GM10847 (cell line): Measurements from ENCODE around the gene MUS81.

ENCODE experiments used
- POLR2A ChIP-seq: IDR thresholded peaks from 2 replicates; pipeline ENCODE4 v1.6.1; 2011; ENCODE audit not compliant: insufficient read length; ENCODE audit errors: extremely low read depth

MUS81 gene

GRCh38 chr11:65888163-65888814 is 28.1 kb downstream of the MUS81 start, which contains the start of gene FIBP:
Gene FIBP, minus strand, starts transcription at chr11:65888471. Its CDS starts 53 bp downstream, at chr11:65888418.
- TF ChIP-seq POLR2A, result peak; percentile 90

GRCh38 chr11:65890324-65891218 is 30.3 kb downstream of the MUS81 start, which contains the start of gene CCDC85B:
Gene CCDC85B, plus strand, starts transcription at chr11:65890673. Its CDS starts 111 bp downstream, at chr11:65890784.
- peak; percentile 99 for TF ChIP-seq POLR2A

- no peak for TF ChIP-seq POLR2A
Observed at GRCh38 chr11:65891219-65892136, 31.2 kb downstream of the MUS81 start.

GRCh38 chr11:65892661-65893317 is 32.6 kb downstream of the MUS81 start:
- no peak for TF ChIP-seq POLR2A

GRCh38 chr11:65894034-65894591 is 33.9 kb downstream of the MUS81 start:
- peak; percentile 28 for TF ChIP-seq POLR2A

GRCh38 chr11:65895482-65895981 is 35.3 kb downstream of the MUS81 start:
- TF ChIP-seq POLR2A, result no peak

GRCh38 chr11:65896034-65896999 is 36.1 kb downstream of the MUS81 start:
- no peak for TF ChIP-seq POLR2A

- no peak for TF ChIP-seq POLR2A
Observed at GRCh38 chr11:65897020-65897471, 36.8 kb downstream of the MUS81 start.

- no peak for TF ChIP-seq POLR2A
Observed at GRCh38 chr11:65898656-65899355, 38.6 kb downstream of the MUS81 start.

- no peak for TF ChIP-seq POLR2A
Observed at GRCh38 chr11:65899356-65900124, 39.3 kb downstream of the MUS81 start.

- peak; percentile 58 for TF ChIP-seq POLR2A
Observed at GRCh38 chr11:65900125-65900898, 40.1 kb downstream of the MUS81 start, which contains the start of gene FOSL1. Gene FOSL1, minus strand, starts transcription at chr11:65900388. Its CDS starts 49 bp downstream, at chr11:65900339.
